Measurements from ENCODE around the gene NFIX. TPM values are rescaled to one million over a fixed set of nuclear protein-coding genes. Genes with fewer than 3 reads are reported as not detected.
"Not testable (repeated sequence)": the region's sequence is repeated elsewhere in the genome, so short reads cannot be mapped to it uniquely, and the experiment has no call there.

The NFIX gene
- polyA plus RNA-seq (2013, experiment 1 of 2; ENCODE audit: insufficient read length) = 99.3 TPM
- 95.5 TPM for polyA plus RNA-seq (2013, experiment 2 of 2; ENCODE audit: insufficient read length)

DNA sequence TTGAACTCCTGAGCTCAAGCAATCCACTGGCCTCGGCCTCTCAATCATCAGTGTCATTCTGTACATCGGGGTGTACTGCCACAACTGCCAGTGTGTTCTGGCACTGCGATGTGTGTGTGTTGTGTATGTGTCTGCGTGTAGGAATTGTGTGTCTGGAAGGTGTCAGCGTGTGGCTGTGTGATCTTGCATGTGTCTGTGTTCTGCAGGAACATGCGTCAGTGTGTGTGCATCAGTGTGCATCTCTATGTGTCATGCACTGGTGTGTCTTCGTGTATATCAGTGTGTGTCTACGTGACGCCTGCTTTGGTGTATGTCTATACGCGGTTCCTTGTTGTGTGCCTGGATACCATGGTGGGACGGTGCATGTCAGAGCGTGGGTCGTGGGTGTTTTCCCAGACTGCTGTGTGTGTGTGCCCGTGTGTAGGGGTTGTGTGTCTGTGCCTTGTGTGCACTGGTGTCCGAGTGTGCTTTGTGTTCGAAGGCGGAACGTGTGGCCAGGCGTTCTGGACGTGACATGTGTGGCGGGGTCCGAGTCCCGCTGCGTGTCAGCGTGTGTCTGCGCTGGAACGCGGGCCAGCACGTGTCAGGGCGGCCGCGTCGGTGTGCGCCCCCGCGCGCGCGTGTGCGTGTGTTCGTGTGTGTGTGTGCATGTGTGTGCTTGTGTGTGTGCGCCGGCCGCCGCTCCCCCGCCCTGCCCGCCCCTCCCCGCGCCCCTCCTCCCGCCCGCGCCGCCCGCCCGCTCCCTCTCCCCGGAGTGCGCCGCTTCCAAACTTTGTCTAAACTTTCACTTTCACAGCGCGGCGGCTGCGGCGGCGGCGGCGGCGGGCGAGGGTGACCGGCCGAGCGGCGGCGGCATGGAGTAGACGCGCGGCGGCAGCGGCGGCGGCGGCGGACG, at the start of gene NFIX:
Gene NFIX, plus strand, starts transcription at position 775 of the 895 bp plus-strand sequence. CDS start 363 bp downstream, outside the sequence.
- peak; percentile 76 for DNase-seq

DNA sequence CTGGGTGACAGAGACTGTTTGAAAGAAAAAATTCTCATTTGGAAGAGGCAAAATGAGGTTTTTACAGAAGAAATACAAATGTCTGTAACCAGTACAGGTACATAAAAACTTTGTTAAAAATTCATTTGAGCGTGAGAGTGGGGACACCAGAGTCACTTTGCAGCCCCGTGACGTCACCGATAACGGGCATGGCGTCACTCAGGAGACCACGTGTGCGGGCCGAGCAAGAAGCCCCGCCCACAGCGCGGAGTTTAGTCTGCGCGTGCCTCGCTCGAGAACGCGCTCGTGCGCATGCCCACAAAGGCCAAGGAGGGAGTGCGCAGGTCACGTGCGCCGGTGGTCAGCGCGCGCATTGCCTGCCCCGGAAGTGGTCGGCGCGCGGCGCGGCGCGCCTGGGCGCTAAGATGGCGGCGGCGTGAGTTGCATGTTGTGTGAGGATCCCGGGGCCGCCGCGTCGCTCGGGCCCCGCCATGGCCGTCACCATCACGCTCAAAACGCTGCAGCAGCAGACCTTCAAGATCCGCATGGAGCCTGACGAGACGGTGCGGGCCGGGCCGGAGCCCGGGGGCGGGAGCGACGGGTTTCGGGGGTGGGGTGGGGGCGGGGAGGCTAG, 49.7 kb upstream of the NFIX start, which contains the start of gene RAD23A:
Gene RAD23A, plus strand, starts transcription at position 384 of the 613 bp plus-strand sequence. Its CDS starts 87 bp downstream, at position 471.
- DNase-seq = peak; percentile 97

DNA sequence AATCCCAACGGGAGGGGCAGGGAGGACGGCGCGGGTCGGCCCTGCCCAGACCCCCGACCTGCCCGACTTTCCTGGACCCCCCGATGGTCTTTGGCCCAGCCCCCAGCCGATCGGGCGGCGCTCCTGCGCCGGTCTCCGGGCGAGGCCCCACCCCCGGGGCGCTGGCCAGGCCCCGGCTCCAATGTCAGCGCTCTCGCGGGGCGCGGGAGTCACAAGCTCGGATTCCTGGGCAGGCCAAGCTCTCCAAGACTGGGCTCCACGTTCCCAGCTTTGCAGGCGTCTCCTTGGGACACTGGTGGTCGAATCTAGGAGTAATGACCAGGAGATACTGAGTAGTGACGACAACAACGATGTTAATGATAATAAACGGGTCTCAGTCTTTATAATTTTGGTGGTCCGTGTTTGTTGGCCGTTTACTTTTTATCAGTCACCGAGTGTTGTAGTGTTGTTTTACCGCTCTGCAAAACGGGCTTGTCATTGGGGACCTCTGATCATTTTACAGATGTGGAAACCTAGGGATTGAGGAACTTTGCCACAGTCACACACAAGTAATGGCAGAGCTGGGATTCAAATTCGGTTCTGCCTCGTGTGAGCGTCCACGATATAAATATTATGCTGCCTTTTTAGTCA, 49.1 kb upstream of the NFIX start:
- DNase-seq = peak; percentile 86

DNA sequence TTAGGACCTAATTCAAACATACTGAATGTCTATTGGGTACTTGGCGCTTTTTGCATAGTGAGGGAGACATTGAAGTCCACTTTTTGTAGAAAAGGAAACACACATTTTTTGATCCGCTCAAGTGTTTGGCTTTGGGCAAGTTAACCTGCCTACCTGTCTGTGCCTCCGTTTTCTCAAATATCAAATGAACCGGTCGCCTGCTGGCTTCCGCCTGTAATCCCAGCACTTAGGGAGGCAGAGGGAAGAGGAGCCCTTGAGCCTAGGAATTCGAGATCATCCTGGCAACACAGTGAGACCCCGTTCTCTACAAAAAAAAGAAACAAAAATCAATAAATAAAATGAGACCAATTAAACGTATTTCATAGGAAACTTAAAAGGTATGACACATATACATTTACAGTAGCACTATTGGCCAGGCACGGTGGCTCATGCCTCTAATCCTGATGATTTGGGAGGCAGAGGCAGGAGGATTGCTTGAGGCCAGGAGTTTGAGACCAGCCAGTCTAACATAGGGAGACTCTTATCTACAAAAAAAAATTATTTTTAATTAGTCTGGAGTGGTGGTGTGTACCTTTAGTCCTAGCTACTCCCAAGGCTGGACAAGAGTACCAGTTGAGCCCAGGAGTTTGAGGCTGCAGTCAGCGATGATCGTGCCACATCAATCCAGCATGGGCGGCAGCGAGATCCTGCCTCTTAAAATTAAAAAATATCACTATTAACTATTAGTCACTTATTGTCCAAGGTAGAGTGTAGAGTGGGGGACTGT, 48.4 kb upstream of the NFIX start:
- no peak for DNase-seq

DNA sequence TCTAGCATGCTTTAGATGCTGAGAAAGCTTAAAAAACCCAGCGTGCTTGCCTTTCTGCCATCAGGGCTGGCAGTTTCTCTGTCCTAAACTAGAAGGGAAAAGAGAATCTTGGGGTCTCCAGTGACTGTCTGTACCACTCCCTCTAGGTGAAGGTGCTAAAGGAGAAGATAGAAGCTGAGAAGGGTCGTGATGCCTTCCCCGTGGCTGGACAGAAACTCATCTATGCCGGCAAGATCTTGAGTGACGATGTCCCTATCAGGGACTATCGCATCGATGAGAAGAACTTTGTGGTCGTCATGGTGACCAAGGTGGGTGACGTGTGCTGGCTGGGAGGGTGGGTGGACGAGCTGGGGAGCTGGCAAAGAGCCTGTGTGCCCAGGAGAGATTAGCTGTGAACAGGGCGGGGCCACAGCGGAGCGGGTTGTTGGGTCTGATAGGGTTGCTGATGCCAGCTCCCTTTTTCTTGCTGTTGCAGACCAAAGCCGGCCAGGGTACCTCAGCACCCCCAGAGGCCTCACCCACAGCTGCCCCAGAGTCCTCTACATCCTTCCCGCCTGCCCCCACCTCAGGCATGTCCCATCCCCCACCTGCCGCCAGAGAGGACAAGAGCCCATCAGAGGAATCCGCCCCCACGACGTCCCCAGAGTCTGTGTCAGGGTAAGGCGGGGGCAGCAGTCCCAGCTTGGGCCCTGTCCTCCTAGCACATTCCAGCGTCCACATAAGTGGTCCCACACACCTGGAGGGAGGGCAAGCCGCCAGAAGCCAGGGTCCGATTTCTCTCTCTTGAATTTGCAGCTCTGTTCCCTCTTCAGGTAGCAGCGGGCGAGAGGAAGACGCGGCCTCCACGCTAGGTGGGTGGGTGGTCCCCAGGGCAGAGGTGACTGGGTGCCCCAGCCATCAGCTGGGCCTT, 47.3 kb upstream of the NFIX start:
- DNase-seq = no peak

DNA sequence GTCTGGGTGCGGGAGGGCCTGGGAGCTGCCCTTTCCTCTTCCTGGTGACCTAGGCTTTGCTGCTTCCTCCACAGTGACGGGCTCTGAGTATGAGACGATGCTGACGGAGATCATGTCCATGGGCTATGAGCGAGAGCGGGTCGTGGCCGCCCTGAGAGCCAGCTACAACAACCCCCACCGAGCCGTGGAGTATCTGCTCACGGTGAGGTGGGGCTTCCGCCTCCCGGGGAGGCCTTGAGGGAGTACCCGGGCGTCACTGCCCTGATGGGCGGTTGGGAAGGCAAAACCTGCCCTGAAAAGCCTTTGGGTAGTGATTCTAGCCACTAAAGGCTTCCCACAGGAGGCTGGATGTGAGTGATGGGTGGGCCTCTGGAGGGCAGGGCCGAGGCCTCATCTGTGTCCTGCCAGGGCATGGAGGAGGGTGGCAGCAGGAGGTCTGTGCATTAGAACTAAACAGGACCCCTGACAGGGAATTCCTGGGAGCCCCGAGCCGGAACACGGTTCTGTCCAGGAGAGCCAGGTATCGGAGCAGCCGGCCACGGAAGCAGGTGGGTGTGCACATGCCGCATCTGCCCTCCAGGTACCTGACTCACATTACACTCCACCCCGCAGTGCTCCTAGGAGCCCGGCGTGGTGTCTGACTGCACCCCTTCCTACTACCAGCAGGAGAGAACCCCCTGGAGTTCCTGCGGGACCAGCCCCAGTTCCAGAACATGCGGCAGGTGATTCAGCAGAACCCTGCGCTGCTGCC, 46.5 kb upstream of the NFIX start:
- DNase-seq = no peak

DNA sequence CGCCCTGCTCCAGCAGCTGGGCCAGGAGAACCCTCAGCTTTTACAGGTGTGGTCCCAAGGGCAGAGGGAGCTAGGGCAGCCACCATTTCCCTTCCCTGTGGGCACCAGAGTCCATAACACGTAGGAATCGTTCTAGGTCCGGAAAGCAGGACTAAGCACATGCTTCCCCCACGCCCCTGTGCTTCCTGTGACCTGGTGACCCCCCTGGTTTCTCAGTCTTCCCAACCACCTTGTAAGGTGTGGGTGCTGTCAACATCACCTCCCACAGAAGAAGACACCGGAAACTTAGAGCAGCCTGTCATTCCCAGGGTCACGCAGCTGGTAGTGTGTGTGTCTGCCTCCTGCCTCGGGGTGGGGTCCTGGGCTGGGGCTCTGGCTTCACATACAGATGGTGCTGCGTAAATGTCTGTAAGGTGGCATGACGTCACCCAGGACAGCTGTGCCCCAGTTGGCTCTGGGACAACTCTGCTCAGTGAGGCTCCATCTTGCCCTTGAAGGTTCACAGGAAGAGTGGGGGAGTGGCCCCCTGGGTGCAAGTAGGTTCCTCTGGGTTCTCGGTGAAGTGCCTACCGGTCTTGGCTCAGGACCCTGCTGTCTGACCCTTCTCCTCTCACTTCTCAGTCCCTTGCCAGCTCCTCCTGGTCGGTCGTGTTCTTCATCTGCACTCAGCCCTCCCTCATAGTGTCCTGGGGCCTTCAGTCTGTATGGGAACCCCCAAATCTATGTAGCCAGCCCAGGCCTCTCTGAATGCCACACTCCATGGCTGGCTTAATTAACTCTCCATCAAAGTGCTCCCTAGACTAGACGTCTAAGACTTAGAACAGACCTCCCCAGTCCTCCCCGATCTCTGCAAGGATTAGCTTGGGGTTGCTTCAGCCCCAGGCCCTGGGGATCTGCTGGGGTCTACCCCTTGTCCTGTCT, 45.7 kb upstream of the NFIX start:
- no peak for DNase-seq

DNA sequence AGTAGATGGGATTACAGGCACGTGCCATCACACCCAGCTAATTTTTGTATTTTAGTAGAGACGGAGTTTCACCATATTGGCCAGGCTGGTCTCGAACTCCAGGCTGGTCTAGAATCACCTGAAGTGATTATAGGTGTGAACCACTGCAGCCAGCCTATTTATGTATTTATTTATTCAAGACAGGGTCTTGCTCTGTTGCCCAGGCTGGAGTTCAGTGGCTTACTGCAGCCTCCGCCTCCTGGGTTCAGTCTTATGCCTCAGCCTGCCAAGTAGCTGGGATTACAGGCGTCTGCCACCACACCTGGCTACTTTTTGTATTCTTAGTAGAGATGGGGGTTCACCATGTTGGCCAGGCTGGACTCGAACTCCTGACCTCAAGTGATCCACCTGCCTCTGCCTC, 43.2 kb upstream of the NFIX start:
- DNase-seq = not testable (repeated sequence)

DNA sequence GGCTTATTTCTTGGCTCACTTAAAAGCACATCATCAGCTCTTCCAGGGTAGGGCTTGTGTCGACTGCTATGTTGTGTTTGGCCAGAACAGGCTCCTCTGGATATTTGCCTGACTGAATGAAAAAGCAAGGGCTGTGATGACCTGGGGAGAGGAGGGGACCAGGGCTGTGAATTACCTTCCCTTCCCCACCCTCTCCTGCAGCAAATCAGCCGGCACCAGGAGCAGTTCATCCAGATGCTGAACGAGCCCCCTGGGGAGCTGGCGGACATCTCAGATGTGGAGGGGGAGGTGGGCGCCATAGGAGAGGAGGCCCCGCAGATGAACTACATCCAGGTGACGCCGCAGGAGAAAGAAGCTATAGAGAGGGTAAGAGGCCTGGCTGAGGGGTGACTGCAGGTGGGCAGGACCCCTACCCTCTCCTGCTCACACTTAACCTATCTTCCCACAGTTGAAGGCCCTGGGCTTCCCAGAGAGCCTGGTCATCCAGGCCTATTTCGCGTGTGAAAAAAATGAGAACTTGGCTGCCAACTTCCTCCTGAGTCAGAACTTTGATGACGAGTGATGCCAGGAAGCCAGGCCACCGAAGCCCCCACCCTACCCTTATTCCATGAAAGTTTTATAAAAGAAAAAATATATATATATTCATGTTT, 42.7 kb upstream of the NFIX start:
- peak; percentile 92 for DNase-seq

DNA sequence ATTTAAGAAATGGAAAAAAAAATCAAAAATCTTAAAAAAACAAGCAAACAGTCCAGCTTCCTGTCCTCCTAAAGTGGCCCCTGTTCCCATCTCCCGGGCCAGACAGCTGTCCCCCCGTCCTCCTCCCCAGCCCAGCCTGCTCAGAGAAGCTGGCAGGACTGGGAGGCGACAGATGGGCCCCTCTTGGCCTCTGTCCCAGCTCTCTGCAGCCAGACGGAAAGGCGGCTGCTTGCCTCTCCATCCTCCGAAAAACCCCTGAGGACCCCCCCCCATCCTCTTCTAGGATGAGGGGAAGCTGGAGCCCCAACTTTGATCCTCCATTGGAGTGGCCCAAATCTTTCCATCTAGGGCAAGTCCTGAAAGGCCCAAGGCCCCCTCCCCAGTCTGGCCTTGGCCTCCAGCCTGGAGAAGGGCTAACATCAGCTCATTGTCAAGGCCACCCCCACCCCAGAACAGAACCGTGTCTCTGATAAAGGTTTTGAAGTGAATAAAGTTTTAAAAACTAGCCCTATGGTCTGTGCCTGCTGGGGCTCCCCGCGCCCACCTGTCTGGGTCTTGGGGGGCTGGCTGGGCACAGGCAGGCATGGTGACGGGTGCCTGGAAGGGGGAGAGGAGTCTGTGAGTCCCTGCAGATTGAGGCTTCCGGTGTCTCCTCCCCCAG, 42.0 kb upstream of the NFIX start:
- DNase-seq = no peak

DNA sequence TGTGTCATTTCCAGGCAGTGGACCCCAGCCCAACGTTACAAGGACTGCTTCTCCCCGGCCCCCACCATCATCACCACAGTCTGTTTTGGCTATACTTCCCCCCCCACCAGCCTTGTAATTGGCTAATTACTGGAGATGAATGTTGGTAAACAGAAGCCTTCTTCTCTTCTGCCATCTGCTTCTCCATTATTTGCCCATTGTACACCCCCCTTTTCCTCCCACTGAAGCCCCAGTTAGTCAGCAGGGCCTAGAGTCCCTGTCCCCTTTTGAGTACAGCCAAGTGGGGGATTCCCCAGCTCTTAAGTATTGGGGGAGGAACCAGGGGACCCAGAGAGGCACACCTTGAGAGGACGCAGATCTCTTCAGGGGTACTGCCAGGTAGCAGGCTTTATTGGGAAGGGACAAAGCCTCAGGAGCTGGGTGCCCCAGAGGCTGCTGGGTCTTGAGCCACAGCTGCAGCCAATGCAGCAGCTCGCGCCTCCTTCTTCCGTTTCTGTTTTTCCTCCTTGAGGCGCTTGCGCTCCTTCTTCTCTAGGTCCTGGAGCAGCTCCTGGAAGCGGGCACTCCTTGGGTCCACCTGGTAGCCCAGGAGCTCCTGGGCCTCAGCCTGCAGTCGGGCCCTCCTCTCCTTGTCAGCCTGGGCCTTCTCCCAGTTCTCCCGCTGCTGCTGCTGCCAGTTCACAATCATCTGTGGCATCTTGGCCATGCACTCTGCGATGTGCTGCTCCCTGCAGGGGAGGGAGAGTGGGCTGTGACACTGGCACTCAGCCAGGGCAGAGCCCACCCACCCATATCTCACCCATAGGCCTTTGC, 41.3 kb upstream of the NFIX start:
- DNase-seq = no peak

DNA sequence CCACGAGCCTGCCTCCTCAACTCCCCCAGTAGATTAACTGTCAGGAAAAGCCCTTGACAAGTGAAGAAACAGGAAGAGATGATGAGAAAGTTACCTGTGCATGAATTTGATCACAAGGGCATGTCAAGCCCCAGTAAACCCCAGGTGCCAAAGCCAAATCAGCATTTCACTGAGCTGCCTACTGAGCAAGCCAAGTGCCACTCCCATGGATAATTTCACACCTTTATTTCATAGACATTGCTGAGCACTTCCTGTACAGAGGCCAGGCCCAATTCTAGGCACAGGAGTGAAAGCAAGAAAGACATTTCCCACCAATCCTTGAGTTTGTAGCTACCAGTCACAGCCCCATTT, 40.7 kb upstream of the NFIX start:
- no peak for DNase-seq

DNA sequence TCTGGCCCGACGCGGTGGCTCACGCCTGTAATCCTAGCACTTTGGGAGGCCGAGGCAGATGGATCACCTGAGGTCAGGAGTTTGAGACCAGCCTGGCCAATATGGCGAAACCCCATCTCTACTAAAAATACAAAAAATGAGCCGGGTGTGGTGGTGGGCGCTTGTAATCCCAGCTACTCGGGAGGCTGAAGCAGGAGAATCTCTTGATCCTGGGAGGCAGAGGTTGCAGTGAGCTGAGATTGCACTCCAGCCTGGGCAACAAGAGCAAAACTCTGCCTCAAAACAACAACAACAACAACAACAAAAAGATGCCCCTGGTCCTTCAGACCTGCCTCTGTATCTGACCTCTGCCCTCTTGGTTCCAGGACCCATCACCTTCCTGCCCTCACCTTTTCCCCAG, 39.7 kb upstream of the NFIX start:
- not testable (repeated sequence) for DNase-seq

DNA sequence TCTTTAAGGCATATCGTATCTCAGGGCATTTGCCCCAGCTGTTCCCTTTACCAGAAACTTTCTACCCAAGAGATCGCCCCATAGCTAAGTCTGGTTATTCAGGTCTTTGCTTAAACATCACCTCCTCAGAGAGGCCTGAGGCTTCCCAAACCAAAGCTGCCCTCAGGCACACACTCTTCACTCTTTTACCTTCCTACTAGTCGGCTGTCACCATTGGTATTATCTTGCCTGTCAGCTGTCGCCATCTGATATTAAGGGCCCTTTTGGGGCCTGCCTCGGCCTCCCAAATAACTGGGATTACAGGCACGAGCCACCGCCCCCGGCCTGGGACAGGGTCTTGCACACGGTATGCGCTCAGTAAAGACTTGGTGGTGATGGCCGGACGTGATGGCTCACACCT, 39.3 kb upstream of the NFIX start:
- no peak for DNase-seq

DNA sequence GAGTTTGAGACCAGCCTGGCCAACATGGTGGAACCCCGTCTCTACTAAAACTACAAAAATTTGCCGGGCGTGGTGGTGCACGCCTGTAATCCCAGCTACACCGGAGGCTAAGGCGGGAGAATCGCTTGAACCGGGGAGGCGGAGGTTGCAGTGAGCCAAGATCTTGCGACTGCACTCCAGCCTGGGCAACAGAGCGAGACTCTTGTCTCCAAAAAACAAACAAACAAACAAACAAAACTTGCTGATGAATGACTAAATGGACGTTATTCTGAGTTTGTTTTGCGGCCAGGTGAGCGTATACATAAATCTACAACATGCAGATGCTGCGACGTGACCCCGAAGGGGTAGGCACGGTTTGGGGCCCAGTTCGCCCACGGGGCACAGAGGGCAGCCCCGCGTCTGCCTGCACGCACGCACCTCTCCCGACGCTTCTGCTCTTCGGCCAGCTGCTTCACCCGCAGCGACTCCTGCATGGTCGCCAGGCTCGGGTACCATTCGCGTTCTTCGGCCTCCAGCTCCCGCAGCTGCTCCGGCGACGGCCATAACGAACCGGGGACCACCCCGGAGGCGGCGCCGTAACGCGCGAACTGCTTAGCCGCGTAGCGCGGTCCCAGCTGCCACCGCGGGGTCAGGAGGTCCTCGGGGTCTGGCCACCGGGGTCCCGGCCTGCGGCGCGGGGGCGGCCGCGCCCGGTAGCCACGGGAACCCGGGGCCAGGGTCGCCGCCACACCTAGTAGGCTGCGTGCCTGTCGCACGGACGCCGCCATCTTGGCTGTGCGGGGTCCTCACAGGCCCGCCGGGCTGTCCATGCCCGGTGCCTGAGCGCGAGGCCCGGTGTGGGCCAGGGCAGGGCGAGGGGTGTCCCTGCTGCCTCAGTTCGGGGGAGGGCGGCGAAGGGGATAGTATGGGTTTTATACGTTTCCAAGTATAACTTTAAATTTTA, 38.6 kb upstream of the NFIX start, which contains the start of gene GADD45GIP1:
Gene GADD45GIP1, minus strand, starts transcription at position 778 of the 943 bp plus-strand sequence. Its CDS starts 11 bp downstream, at position 767.
- DNase-seq = peak; percentile 82

DNA sequence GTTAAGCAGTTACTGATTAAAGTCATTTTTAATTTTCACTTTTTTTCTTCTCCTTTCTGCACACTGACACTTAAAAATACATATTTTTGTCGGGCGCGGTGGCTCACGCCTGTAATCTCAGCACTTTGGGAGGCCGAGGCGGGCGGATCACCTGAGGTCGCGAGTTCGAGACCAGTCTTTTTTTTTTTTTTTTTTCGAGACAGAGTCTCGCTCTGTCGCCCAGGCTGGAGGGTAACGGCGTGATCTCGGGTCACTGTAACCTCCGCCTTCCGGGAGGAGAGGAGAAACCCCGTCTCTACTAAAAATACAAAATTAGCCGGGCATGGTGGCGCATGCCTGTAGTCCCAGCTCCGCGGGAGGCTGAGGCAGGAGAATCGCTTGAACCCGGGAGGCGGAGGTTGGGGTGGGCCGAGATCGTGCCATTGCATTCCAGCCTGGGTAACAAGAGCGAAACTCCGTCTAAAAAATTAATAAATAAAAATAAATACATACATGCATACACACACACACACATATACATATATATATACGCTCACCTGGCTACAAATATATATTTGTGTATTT, 37.8 kb upstream of the NFIX start:
- DNase-seq = not testable (repeated sequence)
